GM18951 (cell line): ENCODE measurements around the gene SORL1.

ENCODE experiments used
- POLR2A ChIP-seq: IDR thresholded peaks from 4 replicates; pipeline ENCODE4 v1.6.1; 2011; ENCODE audit warnings: mild to moderate bottlenecking; ENCODE audit not compliant: insufficient read length, insufficient read depth; ENCODE audit errors: extremely low read depth
- in situ Hi-C: fragments of 300-500 bp; cut with MboI; formaldehyde crosslinking; loops from one replicate; pipeline ENCODE4 v1.12.0; 2022; ENCODE audit warnings: low sequenced_read_pairs, mixed read lengths, inconsistent platforms; ENCODE audit not compliant: unreplicated experiment

The SORL1 gene

GRCh38 chr11:121450401-121450800 is 1.7 kb upstream of the SORL1 start:
- TF ChIP-seq POLR2A = no peak
- in situ Hi-C loops = no loop called here

- in situ Hi-C loops = no loop called here
- peak; percentile 39 for TF ChIP-seq POLR2A
These were observed 732 bp upstream of the SORL1 start for GRCh38 chr11:121451178-121451985.

GRCh38 chr11:121452609-121453150 is 566 bp downstream of the SORL1 start, which contains the start of gene SORL1-AS1:
Gene SORL1-AS1 (minus strand): TSS chr11:121452967.
- TF ChIP-seq POLR2A = peak; percentile 41

GRCh38 chr11:121453589-121454299 is 1.6 kb downstream of the SORL1 start:
- in situ Hi-C loops = no loop called here
- no peak for TF ChIP-seq POLR2A

More at GRCh38 chr11:121452609-121453150, 566 bp downstream of the SORL1 start, which contains the start of gene SORL1-AS1:
- in situ Hi-C loops = no loop called here

GRCh38 chr11:121455115-121455514 is 3.0 kb downstream of the SORL1 start:
- no peak for TF ChIP-seq POLR2A

GRCh38 chr11:121456151-121456550 is 4.0 kb downstream of the SORL1 start:
- in situ Hi-C loops = no loop called here
- TF ChIP-seq POLR2A = no peak

More at GRCh38 chr11:121455115-121455514, 3.0 kb downstream of the SORL1 start:
- in situ Hi-C loops = no loop called here

GRCh38 chr11:121456816-121457431 is 4.8 kb downstream of the SORL1 start:
- TF ChIP-seq POLR2A = no peak
- in situ Hi-C loops = no loop called here

- TF ChIP-seq POLR2A = no peak
- in situ Hi-C loops = no loop called here
These were observed 6.4 kb downstream of the SORL1 start for GRCh38 chr11:121458551-121458950.

GRCh38 chr11:121459413-121460017 is 7.4 kb downstream of the SORL1 start:
- TF ChIP-seq POLR2A = no peak

GRCh38 chr11:121460941-121461514 is 8.9 kb downstream of the SORL1 start:
- in situ Hi-C loops = no loop called here
- TF ChIP-seq POLR2A = no peak

More at GRCh38 chr11:121459413-121460017, 7.4 kb downstream of the SORL1 start:
- in situ Hi-C loops = no loop called here

GRCh38 chr11:121461843-121462242 is 9.7 kb downstream of the SORL1 start:
- TF ChIP-seq POLR2A = no peak
- in situ Hi-C loops = no loop called here

GRCh38 chr11:121463689-121464335 is 11.7 kb downstream of the SORL1 start:
- in situ Hi-C loops = no loop called here

More at GRCh38 chr11:121463689-121464335, 11.7 kb downstream of the SORL1 start:
- no peak for TF ChIP-seq POLR2A
